T-helper 2 cell treated with Interferon-gamma antibody and Interleukin-4, amounts not matched to agents 100 ng/mL and 5 ng/mL, for 36 hours (primary cell): ENCODE measurements around the gene IL6ST. TPM values are rescaled to one million over a fixed set of nuclear protein-coding genes. Genes with fewer than 3 reads are reported as not detected.

Source experiments
- intact Hi-C: fragments of 100-400 bp; cut with micrococcal nuclease; formaldehyde crosslinking; loops from one replicate; pipeline ENCODE4 v1.15.1; 2023
- total RNA-seq: library from RNA; stranded (reverse); gene quantifications from 2 replicates; pipeline ENCODE4 v1.2.3, GENCODE V29; 2022

The IL6ST gene
- total RNA-seq, 1 donor from 2014 or later, result 60.4 TPM

DNA sequence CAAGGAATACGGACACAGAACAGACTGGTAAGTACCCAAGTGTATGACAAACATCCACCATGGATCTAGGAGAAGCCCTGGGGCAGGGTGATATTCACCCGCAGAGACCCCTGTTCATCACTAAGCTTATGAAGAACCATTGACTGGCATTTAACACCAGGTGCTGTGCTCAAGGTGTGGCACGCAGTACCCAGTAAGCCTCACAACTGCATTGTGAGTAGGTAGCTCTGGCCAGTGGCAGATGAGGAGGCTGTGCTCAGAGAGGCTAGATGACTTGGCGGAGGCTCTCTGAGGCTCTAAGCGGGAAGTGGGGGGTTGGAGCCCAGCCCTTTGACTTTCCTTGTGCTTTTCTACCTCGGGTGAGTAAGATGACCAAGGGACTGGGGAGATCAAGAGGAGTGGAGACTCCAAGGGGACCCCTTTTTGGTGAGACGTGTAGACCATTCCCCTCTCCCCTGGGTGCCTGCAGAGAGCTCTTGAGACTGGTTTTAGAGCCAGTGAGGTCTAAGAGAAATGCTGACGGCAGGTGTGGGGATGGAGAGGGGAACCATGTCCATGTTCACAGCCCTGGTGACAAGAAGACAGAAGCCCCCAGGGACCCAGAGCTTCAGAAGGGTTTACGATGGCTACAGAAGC is 70.8 kb downstream of the IL6ST start:
- intact Hi-C loops, result loop anchor here (5.0 to 10.0 kb wide), 2 partner anchors 212 to 579 kb away; partner anchors contain the start of gene SLC38A9

DNA sequence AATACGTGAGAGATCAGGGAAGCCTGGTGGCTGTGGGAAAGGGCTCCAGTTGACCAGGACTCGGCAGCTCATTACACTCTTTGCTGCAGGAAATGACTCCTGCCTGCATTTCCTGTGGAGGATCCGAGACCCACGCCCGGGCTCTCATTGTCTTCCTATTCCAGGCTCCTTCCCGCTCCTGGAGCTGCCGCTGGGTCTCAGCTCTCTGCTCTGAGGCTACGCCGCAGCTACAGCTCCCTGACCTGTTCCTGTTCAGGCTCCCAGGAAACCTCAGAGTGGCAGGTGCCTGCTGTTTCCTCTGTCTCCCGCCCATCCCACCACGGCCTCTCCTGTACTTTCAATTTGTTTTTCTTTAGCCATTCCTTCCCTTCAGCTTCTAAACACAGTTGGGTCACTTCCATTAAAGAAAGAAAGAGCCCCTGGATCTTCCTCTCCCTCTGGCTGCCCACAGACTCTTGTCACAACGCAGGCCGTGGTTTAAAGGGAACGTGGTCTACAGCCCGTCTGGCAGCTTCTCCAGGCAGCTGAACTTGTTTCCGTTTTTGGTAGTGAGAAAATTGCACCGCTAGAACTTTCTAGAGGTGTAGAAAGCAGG is 71.5 kb downstream of the IL6ST start:
- intact Hi-C loops, result loop anchor here (5.0 to 10.0 kb wide), 2 partner anchors 211 to 578 kb away; partner anchors contain the start of gene SLC38A9

DNA sequence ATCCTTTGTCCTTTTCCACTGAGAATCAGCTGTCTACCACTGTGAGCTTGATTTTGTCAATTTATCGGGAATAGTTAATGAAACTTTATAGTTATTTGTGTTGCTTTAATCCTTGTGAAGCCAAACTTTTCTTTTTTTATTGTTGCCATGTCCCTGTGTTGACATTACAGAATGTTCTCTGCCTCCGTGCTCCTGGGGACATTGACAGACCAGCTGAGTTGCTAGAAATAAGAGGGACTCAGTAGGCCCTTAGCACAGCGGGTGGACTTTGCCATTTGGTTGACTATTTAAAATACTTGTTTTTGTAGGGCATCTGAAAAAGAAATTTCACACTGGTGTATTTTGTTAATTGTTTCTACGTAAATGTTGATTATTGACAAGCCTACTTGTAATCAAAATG is 73.1 kb downstream of the IL6ST start:
- intact Hi-C loops, result loop anchor here (5.0 to 10.0 kb wide), 2 partner anchors 209 to 577 kb away; partner anchors contain the start of gene SLC38A9

DNA sequence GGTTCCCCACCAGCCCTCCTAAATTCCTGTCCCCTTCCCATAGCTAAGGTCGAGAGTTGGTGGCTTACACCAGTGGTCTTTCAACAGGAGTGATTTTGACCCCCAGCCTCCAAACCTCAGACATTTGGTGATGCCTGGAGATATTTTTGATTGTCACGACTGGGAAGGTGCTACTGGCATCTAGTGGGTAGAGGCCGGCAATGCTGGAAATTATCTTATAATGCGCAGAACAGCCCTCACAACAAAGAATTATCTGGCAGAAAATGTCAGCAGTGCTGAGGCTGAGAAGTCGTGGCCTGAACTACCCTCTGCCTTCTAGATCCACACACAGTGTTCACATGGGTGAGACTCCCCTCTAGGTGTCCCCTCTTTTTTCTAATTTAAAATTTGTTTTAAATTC is 74.0 kb downstream of the IL6ST start:
- intact Hi-C loops, result loop anchor here (5.0 to 10.0 kb wide), 2 partner anchors 208 to 576 kb away; partner anchors contain the start of gene SLC38A9

DNA sequence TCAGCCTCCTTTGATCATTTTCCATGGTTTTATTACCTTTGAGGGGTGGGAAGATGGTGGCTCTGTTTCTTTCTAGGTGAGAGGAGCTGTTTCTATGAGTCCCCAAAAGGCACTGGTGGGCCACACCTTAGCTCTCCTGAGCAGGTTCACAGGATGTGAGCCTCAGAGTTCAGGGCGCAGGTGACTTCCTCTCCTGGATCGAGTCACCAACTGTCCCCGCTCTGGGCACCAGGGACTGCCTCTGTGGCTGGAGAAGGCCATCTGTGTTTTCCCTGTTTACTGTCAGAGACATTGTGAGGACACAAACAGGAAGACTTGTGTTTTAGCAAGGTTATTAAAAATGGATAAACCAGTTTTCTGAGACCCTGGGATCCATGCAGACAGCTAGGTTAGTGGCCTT is 75.1 kb downstream of the IL6ST start:
- intact Hi-C loops, result loop anchor here (5.0 to 10.0 kb wide), 2 partner anchors 207 to 575 kb away; partner anchors contain the start of gene SLC38A9

DNA sequence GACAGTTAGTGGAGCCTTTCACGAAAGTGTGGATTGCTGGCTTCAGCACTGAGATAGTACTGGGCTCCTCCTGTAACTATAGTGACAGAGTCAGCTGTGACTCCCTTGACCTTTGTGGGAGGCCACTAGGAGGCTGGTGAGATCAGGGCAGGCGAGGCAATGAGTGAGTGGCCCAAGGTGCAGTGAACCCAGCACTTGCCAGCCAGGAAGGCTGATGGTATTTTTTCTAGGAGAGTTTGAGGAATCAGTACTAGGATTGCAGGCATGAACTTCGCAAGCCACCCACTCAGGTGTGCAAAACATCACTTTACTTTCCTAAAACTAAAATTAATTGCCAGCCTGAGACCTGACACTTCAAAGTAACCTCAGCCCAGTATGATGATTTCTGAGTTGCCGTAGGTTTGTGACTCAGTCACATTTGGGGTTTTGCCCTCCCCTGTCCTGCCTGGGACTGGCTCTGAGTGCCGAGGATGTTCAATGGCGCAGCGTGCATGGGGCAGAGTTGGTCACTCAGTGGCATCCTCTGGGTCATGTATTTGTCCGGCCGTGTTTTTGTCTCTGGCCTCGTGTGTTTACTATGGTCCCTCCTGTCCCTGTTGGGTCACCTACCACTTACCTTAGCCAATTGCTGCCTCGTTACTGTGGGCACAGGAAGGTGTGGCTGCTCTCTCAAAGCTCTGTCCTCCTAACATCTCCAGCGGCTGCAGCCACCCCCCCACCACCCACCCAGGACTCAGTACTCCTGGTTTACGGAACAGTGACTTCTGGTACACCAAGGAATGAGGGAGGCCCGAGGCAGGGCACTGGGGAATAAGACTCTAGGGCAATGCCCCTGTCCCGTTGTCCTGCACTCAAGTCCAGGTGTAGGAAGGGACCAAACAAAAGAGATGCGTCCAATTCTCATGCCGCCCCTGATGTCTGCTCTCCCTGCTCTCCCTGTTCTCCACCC is 76.4 kb downstream of the IL6ST start:
- intact Hi-C loops, result no loop called here

DNA sequence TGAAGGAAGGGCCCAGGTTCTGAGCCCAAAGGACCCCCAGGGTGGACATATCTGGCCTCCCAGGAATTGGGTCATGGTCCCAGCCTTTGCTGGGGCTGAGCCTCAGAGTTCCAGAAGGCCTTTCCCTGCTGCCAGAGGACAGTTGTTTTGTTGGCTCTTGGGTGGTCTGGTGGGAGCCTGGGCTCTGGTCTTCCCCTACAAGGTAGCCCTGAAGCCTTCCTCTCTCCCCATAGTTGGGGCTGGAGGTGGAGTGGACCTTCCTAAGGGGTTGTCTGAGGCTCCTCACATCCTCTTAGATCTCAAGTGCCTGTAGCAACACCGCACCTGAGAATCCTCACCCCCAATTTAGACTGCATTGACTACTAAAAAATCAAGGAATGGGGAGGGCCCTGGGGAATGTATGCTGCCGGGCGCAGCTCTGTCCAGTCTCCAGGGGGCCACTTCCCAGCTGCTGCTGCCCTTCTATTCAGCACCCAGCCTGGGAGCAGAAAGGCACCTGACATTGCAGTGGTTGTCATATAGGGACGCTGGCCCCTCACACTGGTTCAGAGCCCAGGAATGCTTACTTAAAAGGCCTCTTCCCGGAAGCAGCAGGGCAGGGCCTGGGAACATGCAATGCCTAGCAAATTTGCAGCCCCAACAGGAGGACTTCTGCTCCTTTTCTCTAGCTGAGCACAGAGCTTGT is 77.2 kb downstream of the IL6ST start:
- intact Hi-C loops, result no loop called here

DNA sequence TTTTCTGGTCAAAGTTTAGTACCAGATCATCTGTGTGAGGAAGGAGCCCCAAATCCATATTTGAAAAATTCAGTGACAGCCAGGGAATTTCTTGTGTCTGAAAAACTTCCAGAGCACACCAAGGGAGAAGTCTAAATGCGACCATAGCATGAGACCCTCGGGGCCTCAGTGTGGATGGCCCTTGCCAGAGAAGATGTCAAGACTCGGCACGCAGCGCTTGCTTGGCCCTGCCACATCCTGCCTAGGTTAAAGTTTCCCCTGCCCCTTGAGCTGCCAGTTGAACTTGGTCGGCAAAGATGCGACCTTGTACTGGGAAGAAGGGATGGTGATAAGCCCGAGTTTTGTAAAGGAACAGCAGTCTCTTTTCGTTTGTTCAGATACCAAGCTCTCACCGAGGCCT is 77.8 kb downstream of the IL6ST start:
- intact Hi-C loops, result no loop called here

DNA sequence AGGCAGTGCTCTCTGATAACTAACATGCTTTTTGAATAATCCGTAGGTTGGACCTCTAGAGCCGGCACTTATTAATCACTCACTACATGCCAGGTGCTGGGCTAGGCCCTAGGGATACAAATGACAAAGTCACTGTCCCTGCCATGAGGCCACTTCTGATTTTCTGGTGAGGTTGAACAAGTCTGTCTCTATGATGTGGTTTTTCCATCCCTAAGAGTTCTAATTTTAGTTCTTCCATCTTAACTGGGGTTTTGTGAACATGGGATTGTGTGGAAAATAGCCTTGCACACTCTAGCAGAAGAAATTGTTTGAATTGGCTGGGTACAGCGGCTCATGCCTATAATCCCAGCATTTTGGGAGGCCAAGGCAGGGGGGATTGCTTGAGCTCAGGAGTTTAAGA is 79.0 kb downstream of the IL6ST start:
- intact Hi-C loops, result no loop called here

DNA sequence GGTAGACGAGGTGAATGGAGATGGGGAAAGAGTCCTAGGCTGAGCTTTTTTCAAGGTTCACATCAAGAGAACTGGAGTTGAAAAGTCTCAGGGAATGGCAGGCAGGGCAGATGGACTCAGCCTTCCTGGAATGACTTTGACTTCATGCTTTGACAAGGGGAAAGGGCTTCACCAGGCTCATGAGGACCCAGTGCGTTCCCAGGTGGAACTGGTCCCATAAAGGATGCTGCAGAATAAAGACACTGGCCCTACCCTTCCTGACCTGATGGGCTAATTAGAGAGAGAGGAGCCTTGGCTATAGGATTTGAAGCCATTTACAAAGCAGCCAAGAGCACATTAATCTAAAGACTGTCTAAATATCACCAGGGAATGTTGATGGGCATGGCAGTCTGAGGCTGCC is 79.8 kb downstream of the IL6ST start:
- intact Hi-C loops, result no loop called here

DNA sequence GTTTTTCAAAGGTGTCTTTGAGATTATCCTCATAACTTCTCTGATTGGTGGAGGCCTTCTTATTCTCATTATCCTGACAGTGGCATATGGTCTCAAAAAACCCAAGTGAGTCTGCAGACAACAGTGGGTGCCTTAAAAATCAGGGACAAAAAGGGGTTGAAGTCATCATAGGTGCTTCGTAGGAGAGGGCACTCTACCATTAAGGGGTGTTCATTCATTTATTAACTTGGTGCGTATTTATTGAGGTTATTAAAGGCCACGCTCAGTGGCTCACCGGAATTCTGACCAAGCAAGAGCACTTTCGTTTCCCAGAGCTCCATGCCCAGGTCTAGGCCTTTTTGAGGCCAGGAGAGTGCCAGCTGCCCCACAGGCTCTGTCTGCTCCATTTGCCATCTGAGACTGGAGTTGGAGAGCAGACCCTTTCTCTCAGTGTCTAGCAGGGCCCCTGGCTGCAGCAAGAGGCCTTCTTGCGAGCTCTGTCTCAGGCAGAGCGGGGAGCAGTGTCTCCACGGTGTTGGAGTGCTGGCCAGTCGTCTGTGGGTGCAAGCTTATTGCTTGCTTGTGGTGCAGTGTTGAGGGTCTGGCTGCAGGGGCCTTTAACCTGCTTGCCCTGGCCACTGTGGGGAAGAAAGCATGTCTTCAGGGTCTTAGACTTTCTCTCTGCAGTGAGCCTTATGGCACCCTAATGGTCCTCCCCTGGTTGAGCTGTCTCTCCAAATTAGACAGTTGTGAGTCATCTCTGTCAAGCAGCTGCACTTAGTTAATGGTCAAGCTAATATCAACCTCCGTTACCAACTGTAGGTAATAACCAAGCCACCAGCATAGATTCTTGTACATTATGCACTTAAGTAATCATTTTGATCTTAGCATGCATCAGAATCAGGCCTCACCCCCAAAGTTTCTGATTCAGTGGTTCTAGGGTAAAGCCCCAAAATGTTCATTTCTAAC is 81.0 kb downstream of the IL6ST start:
- intact Hi-C loops, result no loop called here

DNA sequence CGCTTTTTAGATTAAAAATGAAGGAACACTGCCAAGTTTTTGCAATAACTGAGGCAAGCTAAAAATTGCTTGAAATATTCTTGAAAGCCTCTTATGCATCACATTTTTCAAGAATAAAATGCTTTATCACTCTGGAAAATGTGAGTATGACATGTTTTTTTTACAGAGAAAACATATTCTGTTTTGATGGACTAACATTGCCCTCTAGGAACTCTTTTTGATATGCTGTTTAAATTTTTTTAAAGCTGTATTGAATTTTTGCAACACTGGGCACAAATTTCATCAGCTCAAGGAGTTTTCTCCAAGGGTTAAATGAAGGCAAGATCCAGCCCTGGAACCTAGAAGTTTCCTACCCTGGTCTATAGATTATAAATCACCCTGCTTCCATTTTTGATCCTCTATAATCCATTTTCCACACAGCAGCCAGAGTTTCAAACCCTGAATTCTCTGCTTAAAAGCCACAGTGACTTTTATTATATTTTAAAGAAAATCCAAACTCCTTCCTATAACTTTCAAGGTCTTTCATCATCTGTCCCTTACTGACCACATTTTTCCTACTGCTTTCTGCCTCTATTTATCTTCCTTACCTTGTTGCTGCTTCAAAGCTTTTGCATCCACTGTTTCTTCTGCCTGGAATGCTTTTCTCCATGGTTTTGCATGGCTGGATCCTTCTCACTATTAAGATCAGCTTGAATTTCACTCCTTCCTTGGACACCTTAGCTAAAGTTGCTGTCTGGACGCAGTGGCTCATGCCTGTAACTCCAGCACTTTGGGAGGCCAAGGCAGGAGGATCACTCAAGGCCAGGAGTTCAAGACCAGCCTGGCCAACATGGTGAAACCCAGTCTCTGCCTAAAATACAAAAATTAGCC is 82.7 kb downstream of the IL6ST start:
- intact Hi-C loops, result no loop called here

DNA sequence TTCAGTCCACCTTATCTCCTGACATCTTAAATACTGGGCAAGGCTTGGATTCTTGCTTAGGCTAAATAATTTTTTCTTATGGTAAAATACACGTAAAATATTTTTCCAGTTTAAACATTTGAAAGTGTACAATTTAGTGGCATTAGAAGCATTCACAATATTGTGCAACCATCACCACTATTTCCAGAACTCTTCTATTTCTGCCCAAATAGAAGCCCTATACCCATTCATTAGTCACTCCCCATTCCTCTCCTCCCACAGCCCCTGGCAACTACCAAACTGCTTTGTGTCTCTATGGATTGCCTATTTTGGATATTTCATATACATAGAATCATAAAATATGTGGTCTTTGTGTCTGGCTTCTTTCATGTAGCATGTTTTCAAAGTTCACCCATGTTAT is 86.0 kb downstream of the IL6ST start:
- intact Hi-C loops, result no loop called here

DNA sequence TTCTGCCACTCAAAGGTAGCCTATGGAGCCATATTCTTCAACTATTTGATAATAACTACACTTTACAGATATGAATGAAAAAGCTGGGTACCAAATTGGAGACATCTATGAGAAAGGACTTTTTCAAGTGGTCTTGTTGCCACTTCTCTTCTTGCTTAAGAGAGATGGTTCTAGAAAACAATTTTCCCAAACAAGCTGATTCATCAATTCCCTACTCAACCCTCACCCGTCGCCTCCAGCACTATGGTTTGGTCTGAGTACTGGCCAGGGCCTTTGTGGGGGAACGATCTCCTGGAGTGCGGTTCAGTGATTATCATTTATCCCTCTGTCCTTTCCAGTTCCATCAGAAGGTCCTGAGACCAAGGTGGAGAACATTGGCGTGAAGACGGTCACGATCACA is 86.8 kb downstream of the IL6ST start:
- intact Hi-C loops, result no loop called here

DNA sequence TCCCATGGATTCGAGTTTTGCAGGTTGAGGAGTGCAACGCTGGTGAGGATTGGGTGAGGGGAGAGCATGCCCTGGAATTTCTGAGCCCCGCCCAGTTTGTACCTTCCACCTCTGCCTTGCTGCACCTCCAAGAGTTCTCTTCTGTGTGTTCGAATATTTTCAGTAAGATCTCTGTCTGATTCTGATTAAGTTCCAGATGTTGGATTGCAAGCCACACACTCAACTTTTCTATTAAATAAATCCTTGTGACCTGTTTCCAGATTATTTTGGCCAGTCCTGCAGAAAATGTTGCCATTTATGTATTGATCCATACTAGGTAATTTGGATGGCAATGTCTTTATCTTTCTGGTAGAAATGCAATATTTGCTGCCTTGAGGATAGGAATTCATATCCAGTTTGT is 89.5 kb downstream of the IL6ST start:
- intact Hi-C loops, result no loop called here

DNA sequence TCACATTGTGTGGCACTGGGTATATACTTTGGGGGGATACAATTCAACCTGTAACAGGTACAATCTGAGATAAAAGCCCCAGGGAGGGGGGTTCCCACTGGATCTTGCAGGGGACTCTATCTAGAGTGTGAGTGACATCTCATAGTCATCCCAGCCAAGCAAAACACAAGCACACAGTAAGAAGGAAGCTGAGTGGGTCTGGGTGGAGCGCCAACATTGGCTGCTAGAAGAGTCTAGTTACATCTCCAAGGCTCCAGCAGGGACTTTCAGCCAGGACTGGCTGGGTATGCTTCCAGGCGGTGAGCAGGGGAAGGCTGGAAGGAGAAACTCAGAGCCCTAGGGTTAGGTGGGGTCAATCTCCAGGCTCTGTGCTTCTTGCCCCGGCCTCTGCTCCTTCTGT is 90.6 kb downstream of the IL6ST start:
- intact Hi-C loops, result loop anchor here (5.0 kb wide), 1 partner anchor 192 kb away; the partner anchor contains the start of gene SLC38A9

DNA sequence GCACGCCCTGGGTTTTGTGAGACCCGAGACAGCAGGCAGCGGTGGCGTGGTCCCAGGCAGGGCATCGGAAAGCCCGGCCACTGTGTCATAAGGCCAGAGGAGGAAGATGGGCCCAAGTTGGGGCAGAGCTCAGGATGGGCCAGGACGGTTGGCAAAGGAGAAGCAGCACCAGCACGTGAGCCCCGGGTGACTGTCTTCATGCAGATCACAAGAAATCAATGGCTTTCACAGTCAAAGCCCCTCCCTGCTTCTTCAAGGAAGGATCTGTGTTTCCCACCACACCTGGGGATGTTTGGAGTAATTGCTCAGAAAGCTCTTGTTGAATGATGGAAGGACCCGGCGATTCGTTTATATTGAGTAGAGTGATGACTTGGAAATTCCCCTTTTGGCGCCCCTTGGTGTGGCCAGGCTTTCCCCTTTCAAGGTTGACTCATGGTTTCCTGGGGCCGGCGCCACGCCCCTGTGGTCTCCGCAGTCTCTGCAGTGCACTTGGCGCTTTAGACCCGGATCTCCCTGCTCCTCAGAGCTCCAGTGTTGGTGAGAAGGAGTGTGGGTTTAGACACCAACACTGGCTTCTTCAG is 91.6 kb downstream of the IL6ST start:
- intact Hi-C loops, result loop anchor here (2.0 to 5.0 kb wide), 2 partner anchors 46 to 191 kb away; partner anchors contain the start of gene SLC38A9

DNA sequence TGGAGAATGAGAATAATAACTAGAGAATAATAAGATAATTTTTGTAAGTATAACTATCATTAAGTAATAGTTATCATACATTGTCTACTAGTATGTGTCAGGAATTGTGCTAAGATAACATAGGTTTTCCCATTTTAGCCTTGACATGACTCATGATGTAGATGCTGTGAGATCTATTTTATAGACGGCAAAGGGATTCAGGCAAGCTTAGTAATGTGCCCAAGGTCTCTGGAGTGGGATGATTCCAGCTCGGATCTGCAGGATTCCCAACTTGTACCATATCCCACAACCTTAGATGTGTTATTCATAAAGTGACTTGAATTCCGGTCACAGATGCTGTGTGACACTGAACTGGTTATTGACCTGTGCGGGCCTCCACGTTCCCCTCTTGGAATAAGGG is 92.1 kb downstream of the IL6ST start:
- intact Hi-C loops, result loop anchor here (2.0 to 5.0 kb wide), 2 partner anchors 46 to 190 kb away; partner anchors contain the start of gene SLC38A9
